Measurements from ENCODE around the gene SMIM41. TPM values are rescaled to one million over a fixed set of nuclear protein-coding genes. Genes with fewer than 3 reads are reported as not detected.

The SMIM41 gene
- total and polyA plus RNA-seq, 2 experiments from 2014 or later = not detected

DNA sequence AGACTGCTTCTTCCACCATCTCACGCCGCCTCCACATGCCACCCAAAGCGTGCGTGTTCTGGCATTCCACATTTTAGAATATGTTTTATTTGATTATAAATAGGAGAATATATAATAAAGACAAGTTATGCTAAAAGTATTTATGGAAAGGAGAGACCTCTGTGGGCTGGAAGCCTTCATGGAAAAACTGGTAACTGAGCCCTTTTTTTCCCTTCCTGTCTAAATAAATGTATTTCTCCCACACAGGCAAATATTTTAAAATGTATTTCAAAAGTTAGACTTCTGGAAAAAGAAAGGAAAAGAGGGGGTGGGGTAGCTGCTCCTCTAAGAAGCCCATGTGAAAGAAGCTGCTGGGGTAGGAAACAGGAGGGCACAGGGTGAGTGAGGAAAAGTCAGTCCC, 44.3 kb upstream of the SMIM41 start:
- H3K4me3 ChIP-seq = no peak overlapping the region
- H3K9ac ChIP-seq = no peak overlapping the region
- no peak for DNase-seq
- H4K20me1 ChIP-seq (ENCODE audit: insufficient read depth) = no peaks in the 10 kb centered on the region
- TF ChIP-seq EZH2 (IDR thresholded peaks at IDR 0.05; ENCODE audit: insufficient read depth, poor library complexity, severe bottlenecking) = no peak
- TF ChIP-seq EZH2phosphoT487 (IDR thresholded peaks at IDR 0.05; ENCODE audit: insufficient read depth, low read depth) = no peak
- H3K36me3 ChIP-seq (ENCODE audit: low read depth) = no peaks in the 10 kb centered on the region
- peaks cover 6% of the 10 kb centered on the region for H3K79me2 ChIP-seq (ENCODE audit: insufficient read depth)
- no peaks in the 10 kb centered on the region for H3K9me3 ChIP-seq (ENCODE audit: low read depth)
- H3K27ac ChIP-seq = no peak overlapping the region
- H3K4me1 ChIP-seq (ENCODE audit: insufficient read depth) = peaks cover 17% of the 10 kb centered on the region
- peaks cover 26% of the 10 kb centered on the region for H3F3A ChIP-seq (ENCODE audit: insufficient read depth)
- H2AFZ ChIP-seq = no peak overlapping the region
- no peaks in the 10 kb centered on the region for H3K27me3 ChIP-seq (replicated peaks; ENCODE audit: insufficient read depth)
- in situ Hi-C loops (cut with MboI) = no loop called here
- H3K9me2 ChIP-seq (ENCODE audit: insufficient read depth) = no peaks in the 10 kb centered on the region
- H3K4me2 ChIP-seq (ENCODE audit: unreplicated experiment) = no peak overlapping the region
- WGBS, 2 experiments (ENCODE audit: low coverage in 1 of 2, low lambda C conversion rate in 2 of 2, missing lambda C conversion rate in 2 of 2) = 88 to 91% methylated on average over 4 of the region's 4 CpGs

DNA sequence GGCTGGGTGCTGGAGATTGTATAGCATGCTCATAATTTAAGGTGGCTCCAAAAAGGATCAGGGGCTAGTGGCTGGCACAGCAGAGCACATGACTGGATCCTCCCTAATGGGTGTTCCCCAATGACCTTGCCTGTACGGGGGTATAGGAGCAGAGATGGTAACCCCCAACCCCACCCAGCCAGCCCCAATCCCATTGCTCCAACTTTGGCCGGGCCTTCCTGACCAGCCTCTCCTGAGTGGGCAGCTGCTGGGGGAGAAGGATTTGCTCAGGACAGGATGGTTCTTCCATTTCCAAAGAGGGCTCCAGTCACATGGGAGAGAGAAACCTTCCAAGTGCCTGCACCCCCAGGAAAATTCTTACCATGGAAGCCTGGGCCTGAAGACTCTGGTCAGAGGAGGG, 43.6 kb upstream of the SMIM41 start:
- peaks cover 26% of the 10 kb centered on the region for H3F3A ChIP-seq (ENCODE audit: insufficient read depth)
- H3K36me3 ChIP-seq (ENCODE audit: low read depth) = no peaks in the 10 kb centered on the region
- in situ Hi-C loops (cut with MboI) = no loop called here
- H3K4me3 ChIP-seq = no peak overlapping the region
- H3K27me3 ChIP-seq (replicated peaks; ENCODE audit: insufficient read depth) = no peaks in the 10 kb centered on the region
- no peak overlapping the region for H2AFZ ChIP-seq
- no peak overlapping the region for H3K4me2 ChIP-seq (ENCODE audit: unreplicated experiment)
- WGBS, 2 experiments (ENCODE audit: low coverage in 1 of 2, low lambda C conversion rate in 2 of 2, missing lambda C conversion rate in 2 of 2) = 85% methylated on average over 2 of the region's 2 CpGs
- 0 out of 2 replicates have a peak overlapping the region, but pooled peaks have one; percentile 72 for H3K9ac ChIP-seq
- DNase-seq = no peak
- TF ChIP-seq EZH2phosphoT487 (IDR thresholded peaks at IDR 0.05; ENCODE audit: insufficient read depth, low read depth) (no peak), EZH2 (IDR thresholded peaks at IDR 0.05; ENCODE audit: insufficient read depth, poor library complexity, severe bottlenecking) (no peak)
- peak overlapping the region; percentile 34; the same call in 1 of the 2 replicates for H3K27ac ChIP-seq
- peaks cover 6% of the 10 kb centered on the region for H3K79me2 ChIP-seq (ENCODE audit: insufficient read depth)
- H4K20me1 ChIP-seq (ENCODE audit: insufficient read depth) = no peaks in the 10 kb centered on the region
- H3K9me3 ChIP-seq (ENCODE audit: low read depth) = no peaks in the 10 kb centered on the region
- no peaks in the 10 kb centered on the region for H3K9me2 ChIP-seq (ENCODE audit: insufficient read depth)
- H3K4me1 ChIP-seq (ENCODE audit: insufficient read depth) = peaks cover 17% of the 10 kb centered on the region

DNA sequence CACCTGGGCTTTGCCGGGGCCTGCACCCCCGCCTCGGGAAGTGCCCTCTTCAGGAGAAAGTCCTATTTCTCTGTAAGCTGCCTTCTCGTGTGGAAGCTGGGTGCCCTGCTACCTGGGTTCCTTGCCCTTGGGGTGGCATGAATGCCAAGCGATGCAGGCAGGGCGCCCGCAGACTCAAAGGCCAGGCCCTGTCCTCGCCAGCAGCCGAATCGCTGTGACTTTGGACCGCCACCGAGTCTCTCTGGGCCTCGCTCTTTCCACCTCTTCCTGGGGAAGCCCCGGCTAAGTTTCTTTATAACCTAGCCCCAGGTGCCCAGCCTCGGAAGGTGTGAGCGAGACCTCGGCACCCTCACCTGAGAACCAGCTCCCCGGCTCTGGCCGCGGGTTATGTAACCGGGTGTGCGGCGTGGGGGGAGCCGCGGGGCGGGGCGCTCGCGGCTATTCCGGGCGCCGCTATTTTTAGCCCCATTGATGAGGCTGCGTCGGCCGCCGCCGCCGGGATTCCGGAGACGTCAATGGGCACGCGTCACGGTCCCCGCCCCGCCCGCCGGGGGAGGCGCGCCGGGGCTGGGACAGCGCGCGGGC, 42.8 kb upstream of the SMIM41 start:
- Histone ChIP-seq H3F3A (ENCODE audit: insufficient read depth) (peaks cover 26% of the 10 kb centered on the region), H3K36me3 (ENCODE audit: low read depth) (no peaks in the 10 kb centered on the region), H3K79me2 (ENCODE audit: insufficient read depth) (peaks cover 6% of the 10 kb centered on the region), H3K4me1 (ENCODE audit: insufficient read depth) (peaks cover 17% of the 10 kb centered on the region), H4K20me1 (ENCODE audit: insufficient read depth) (no peaks in the 10 kb centered on the region), H3K9ac (peak overlapping the region; percentile 72), H3K9me3 (ENCODE audit: low read depth) (no peaks in the 10 kb centered on the region), H3K9me2 (ENCODE audit: insufficient read depth) (no peaks in the 10 kb centered on the region), H3K4me2 (ENCODE audit: unreplicated experiment) (peak overlapping the region; percentile 64), H3K27me3 (replicated peaks; ENCODE audit: insufficient read depth) (no peaks in the 10 kb centered on the region), H3K27ac (peak overlapping the region; percentile 34), H3K4me3 (peak overlapping the region; percentile 57), H2AFZ (no peak overlapping the region)
- DNase-seq = peak; percentile 96
- in situ Hi-C loops (cut with MboI) = no loop called here
- 19 to 24% methylated on average over 29 to 42 of the region's 53 CpGs for WGBS, 2 experiments (ENCODE audit: low coverage in 1 of 2, low lambda C conversion rate in 2 of 2, missing lambda C conversion rate in 2 of 2)
- TF ChIP-seq EZH2 (IDR thresholded peaks at IDR 0.05; ENCODE audit: insufficient read depth, poor library complexity, severe bottlenecking) (no peak), EZH2phosphoT487 (IDR thresholded peaks at IDR 0.05; ENCODE audit: insufficient read depth, low read depth) (no peak)

DNA sequence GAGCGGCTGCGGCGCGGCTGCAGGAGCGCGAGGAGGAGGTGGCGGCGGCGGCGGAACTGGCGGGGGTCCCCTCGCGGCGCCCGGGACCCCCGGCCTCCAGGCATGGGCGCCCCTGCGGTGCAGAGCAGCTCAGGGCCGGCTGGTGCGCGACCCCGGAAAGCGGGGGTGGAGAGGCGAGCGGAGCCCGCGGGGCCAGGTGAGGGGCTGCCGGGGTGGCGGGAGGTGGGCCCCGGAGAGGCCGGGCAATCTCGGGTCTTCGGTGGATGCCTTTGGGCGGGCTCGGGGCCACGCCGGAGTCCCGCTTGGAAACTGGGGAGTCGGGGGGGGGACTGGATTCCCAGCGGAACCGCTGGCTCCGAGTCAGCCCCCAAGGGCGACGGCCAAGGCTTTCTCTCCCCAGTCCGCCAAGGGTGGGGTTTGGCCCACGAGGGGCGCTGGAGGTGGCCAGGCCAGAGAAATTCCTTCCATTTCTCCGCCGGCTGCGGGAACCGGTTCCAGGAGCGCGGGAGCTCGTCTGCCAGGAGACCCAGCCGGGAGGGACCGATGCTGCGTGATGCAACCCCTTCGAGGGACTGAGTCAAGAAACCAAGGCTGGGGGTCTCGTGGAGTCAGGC, 42.1 kb upstream of the SMIM41 start:
- peak overlapping the region; percentile 96 for H3K9ac ChIP-seq
- H3K79me2 ChIP-seq (ENCODE audit: insufficient read depth) = peaks cover 6% of the 10 kb centered on the region
- H3K4me1 ChIP-seq (ENCODE audit: insufficient read depth) = peaks cover 12% of the 10 kb centered on the region
- H3K4me3 ChIP-seq = peak overlapping the region; percentile 78
- TF ChIP-seq EZH2phosphoT487 (IDR thresholded peaks at IDR 0.05; ENCODE audit: insufficient read depth, low read depth) = no peak
- no peak for TF ChIP-seq EZH2 (IDR thresholded peaks at IDR 0.05; ENCODE audit: insufficient read depth, poor library complexity, severe bottlenecking)
- H4K20me1 ChIP-seq (ENCODE audit: insufficient read depth) = no peaks in the 10 kb centered on the region
- H3K4me2 ChIP-seq (ENCODE audit: unreplicated experiment) = peak overlapping the region; percentile 76
- H3F3A ChIP-seq (ENCODE audit: insufficient read depth) = peaks cover 19% of the 10 kb centered on the region
- no peaks in the 10 kb centered on the region for H3K36me3 ChIP-seq (ENCODE audit: low read depth)
- H3K9me3 ChIP-seq (ENCODE audit: low read depth) = no peaks in the 10 kb centered on the region
- in situ Hi-C loops (cut with MboI) = no loop called here
- H3K9me2 ChIP-seq (ENCODE audit: insufficient read depth) = no peaks in the 10 kb centered on the region
- H3K27me3 ChIP-seq (replicated peaks; ENCODE audit: insufficient read depth) = no peaks in the 10 kb centered on the region
- peak overlapping the region; percentile 44; the same call in 1 of the 2 replicates for H2AFZ ChIP-seq
- H3K27ac ChIP-seq = peak overlapping the region; percentile 71
- WGBS, 2 experiments (ENCODE audit: low coverage in 1 of 2, low lambda C conversion rate in 2 of 2, missing lambda C conversion rate in 2 of 2) = 0 to 2% methylated on average over 15 to 38 of the region's 59 CpGs
- DNase-seq = peak; percentile 81
